OCI-LY1 (cell line): ENCODE results near the gene ABI3.

Experiments
- EZH2 ChIP-seq: fragments of 200-600 bp; sonication (generic), shearing (Covaris generic); IDR thresholded peaks from 2 replicates; pipeline ENCODE4 v1.8.0; 2017; ENCODE audit warnings: borderline replicate concordance, mixed run types, mild to moderate bottlenecking, antibody characterized with exemption, low read length, moderate library complexity, mixed read lengths
- TF ChIP-seq, protein P1 (sequence below): fragments of 200-600 bp; sonication (generic), shearing (Covaris generic); IDR thresholded peaks from 2 replicates; pipeline ENCODE4 v1.5.1; 2017; ENCODE audit warnings: mild to moderate bottlenecking, antibody characterized with exemption, low read length, moderate library complexity, mixed read lengths

DNA sequence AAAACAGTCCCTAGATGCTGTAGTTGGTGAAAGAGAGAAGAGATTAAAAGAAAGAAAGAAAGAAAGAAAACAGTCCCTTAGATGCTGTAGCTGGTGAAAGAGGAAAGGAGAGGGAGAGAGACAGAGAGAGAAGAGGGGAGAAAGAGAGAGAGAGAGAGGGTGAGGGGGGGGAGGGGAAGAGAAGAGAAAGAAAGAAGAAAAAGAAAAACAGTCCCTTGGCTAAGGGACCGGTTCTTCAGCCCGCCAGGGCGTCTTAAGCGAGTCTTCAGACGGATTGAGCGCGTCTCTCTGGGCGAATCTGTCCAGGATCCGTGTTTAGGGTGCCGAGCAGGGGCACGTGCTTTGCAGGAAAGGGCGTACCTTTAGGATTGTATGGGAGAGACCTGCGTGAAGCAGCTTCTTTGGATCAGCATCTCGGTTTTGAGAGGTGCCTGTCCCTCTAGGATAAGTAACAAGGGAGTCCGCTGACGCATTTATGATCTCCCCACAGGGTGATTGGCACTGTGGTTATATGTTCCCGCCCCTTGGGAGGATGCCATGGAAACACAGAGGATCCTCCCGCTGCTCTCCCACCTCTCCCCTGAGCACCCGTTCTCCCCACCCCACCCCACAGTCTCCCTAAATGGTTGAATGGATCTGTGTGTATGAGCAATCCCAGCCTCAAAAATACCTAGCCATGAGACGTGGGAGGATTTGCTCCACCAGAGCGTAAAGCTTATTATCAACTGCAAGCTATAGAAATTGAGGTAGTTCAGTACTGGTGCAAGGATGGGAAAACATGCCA lies 16.8 kb upstream of the ABI3 start:
- TF ChIP-seq, protein P1, sequence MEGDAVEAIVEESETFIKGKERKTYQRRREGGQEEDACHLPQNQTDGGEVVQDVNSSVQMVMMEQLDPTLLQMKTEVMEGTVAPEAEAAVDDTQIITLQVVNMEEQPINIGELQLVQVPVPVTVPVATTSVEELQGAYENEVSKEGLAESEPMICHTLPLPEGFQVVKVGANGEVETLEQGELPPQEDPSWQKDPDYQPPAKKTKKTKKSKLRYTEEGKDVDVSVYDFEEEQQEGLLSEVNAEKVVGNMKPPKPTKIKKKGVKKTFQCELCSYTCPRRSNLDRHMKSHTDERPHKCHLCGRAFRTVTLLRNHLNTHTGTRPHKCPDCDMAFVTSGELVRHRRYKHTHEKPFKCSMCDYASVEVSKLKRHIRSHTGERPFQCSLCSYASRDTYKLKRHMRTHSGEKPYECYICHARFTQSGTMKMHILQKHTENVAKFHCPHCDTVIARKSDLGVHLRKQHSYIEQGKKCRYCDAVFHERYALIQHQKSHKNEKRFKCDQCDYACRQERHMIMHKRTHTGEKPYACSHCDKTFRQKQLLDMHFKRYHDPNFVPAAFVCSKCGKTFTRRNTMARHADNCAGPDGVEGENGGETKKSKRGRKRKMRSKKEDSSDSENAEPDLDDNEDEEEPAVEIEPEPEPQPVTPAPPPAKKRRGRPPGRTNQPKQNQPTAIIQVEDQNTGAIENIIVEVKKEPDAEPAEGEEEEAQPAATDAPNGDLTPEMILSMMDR: no peak
- TF ChIP-seq EZH2: no peak
